HepG2 (cell line): ENCODE results near the gene DDX28. TPM values are rescaled to one million over a fixed set of nuclear protein-coding genes. Genes with fewer than 3 reads are reported as not detected.
A peak's percentile ranks its signal among the peaks of the same experiment; 100 is the strongest.

ENCODE experiments used
- ARID2 ChIP-seq: sonication (generic); formaldehyde crosslinking; IDR thresholded peaks from 2 replicates; pipeline ENCODE4 v1.8.1; 2022; ENCODE audit warnings: mild to moderate bottlenecking, missing genetic modification reagents, borderline replicate concordance
- ATF7-NPFF ChIP-seq: sonication (generic); formaldehyde crosslinking; IDR thresholded peaks from 2 replicates; pipeline ENCODE4 v1.8.1; 2023; ENCODE audit warnings: mild to moderate bottlenecking, low read depth, missing genetic modification reagents, moderate library complexity
- HES4 ChIP-seq: sonication (generic); formaldehyde crosslinking; IDR thresholded peaks from 2 replicates; pipeline ENCODE4 v1.9.0; 2021; ENCODE audit warnings: mild to moderate bottlenecking, missing genetic modification reagents, borderline replicate concordance
- KDM2A ChIP-seq: sonication (generic); formaldehyde crosslinking; IDR thresholded peaks from 2 replicates; pipeline ENCODE4 v1.4.0; 2020; ENCODE audit warnings: low read depth, missing genetic modification reagents, borderline replicate concordance
- PHF5A ChIP-seq: IDR thresholded peaks from one replicate; pipeline ENCODE4 v1.6.1; 2018; ENCODE audit warnings: low read depth, missing genetic modification reagents; ENCODE audit not compliant: unreplicated experiment
- PRDM4 ChIP-seq: sonication (generic); formaldehyde crosslinking; IDR thresholded peaks from 2 replicates; pipeline ENCODE4 v1.9.0; 2021; ENCODE audit warnings: missing genetic modification reagents, borderline replicate concordance
- PTBP1 ChIP-seq: fragments of 200-400 bp; formaldehyde crosslinking; IDR thresholded peaks from 2 replicates; pipeline ENCODE4 v1.6.1; 2018; ENCODE audit warnings: low read length, low read depth; ENCODE audit not compliant: poor library complexity, severe bottlenecking
- RERE ChIP-seq: IDR thresholded peaks from 2 replicates; pipeline ENCODE4 v1.6.1; 2016; ENCODE audit warnings: low read depth, missing genetic modification reagents, missing compliant biosample characterization
- SMC3 ChIP-seq: IDR thresholded peaks from 2 replicates; pipeline ENCODE4 v1.6.1; 2011; ENCODE audit warnings: low read length, improper control_type of control experiment
- STAG1 ChIP-seq: sonication (generic); formaldehyde crosslinking; IDR thresholded peaks from 2 replicates; pipeline ENCODE4 v1.4.0; 2020; ENCODE audit warnings: missing genetic modification reagents
- TARDBP ChIP-seq: sonication (generic); formaldehyde crosslinking; IDR thresholded peaks from 2 replicates; pipeline ENCODE4 v1.8.0; 2022; ENCODE audit warnings: mild to moderate bottlenecking, missing genetic modification reagents
- THRA ChIP-seq: sonication (generic); formaldehyde crosslinking; IDR thresholded peaks from 2 replicates; pipeline ENCODE4 v1.4.0; 2020; ENCODE audit warnings: missing genetic modification reagents, borderline replicate concordance
- TRAFD1 ChIP-seq: sonication (generic); formaldehyde crosslinking; IDR thresholded peaks from 2 replicates; pipeline ENCODE4 v1.5.1; 2020; ENCODE audit warnings: missing genetic modification reagents, mild to moderate bottlenecking, borderline replicate concordance
- ZFP41 ChIP-seq: sonication (generic); formaldehyde crosslinking; IDR thresholded peaks from 2 replicates; pipeline ENCODE4 v1.4.0; 2020; ENCODE audit warnings: mild to moderate bottlenecking, missing genetic modification reagents, borderline replicate concordance
- ZSCAN22 ChIP-seq: sonication (generic); formaldehyde crosslinking; IDR thresholded peaks from 2 replicates; pipeline ENCODE4 v1.4.0; 2020; ENCODE audit warnings: mild to moderate bottlenecking, missing genetic modification reagents
- polyA plus RNA-seq, 8 experiments: library from polyadenylated mRNA; depleted of rRNA in 3 of 8; stranded (reverse) in 7 of 8; unstranded in 1 of 8; fragments of >200 nt; fragmentation: Illumina TruSeq in 4 of 8; extraction: Trizol in 4 of 8; gene quantifications; 2 replicates each; pipeline versions ENCODE4 v1.2.1 to v1.2.3, GENCODE V29; 2011 to 2016; ENCODE audit warnings: low read depth in 4 of 8, missing spikeins in 1 of 8, mixed read lengths in 1 of 8; ENCODE audit not compliant: insufficient read depth in 1 of 8
- total RNA-seq, 5 experiments: library from RNA; depleted of rRNA; stranded (reverse); fragments of >200 nt; fragmentation: Illumina TruSeq; extraction: Trizol; gene quantifications; 2 replicates each; pipeline ENCODE4 v1.2.3, GENCODE V29; 2016; ENCODE audit warnings: low read depth in 1 of 5

DDX28 gene
- total and polyA plus RNA-seq, 2 of the 13 experiments (the other 11 are each of a cell fraction or from before 2014, with no cell fraction given) = 14.1 to 16.4 TPM

GRCh38 chr16:68064791-68065365 lies 41.8 kb upstream of the DDX28 start (continued):
- TF ChIP-seq KDM2A (CRISPR knock-in tag) (0 out of 2 replicates have a peak, but pooled peaks have one; percentile 41), HES4 (CRISPR knock-in tag) (no peak), PRDM4 (CRISPR knock-in tag) (no peak), ARID2 (CRISPR knock-in tag) (no peak), ATF7-NPFF (CRISPR knock-in tag) (no peak), TARDBP (CRISPR knock-in tag) (no peak), THRA (peak; percentile 53; the same call in 1 of the 2 replicates), PTBP1 (no peak), ZFP41 (CRISPR knock-in tag) (no peak), ZSCAN22 (CRISPR knock-in tag) (no peak), STAG1 (CRISPR knock-in tag) (peak; percentile 92), TRAFD1 (CRISPR knock-in tag) (no peak), RERE (CRISPR knock-in tag) (0 out of 2 replicates have a peak, but pooled peaks have one; percentile 10), PHF5A (CRISPR knock-in tag) (peak; percentile 57), SMC3 (peak; percentile 96)
